Measurements from ENCODE around the gene TGM4. TPM values are rescaled to one million over a fixed set of nuclear protein-coding genes. Genes with fewer than 3 reads are reported as not detected.
A peak's percentile ranks its signal among the peaks of the same experiment; 100 is the strongest.

Gene TGM4
- total RNA-seq, 1 donor from 2014 or later: not detected

DNA sequence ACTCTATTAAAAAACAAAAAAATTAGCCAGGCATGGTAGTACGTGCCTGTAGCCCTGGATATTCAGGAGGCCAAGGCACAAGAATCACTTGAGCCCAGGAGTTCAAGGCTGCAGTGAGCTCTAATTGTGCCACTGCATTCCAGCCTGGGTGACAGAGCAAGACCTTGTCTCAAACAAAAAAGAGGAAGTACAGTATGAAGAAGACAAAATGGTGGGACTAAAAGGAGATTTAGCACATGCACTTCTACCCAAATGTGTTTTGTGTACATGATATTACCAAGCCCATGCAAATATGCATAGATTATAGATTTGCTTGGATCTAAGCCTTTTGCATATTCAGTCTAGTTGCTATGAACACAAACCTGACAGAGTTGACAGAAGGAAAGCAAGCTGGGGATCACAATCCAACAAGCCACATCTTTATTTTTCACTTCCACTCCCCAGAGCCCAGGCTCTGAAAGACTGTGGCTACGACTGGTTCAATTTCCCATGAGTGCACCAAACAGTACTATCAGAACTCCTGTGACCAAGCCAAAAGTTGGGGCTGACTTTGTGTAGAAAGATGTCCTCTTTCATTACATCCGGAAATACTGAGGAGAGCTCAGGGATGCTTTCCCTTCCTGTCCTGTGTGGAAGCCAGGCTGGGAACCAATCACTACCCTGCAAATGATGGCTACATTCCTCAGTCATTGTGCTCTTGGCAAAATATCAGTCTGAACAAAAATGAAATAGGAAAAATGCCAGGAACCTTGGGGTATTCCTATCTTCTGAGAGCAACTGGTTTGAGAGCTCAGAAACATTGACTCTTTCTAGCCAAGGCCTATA, 49.4 kb downstream of the TGM4 start:
- TF ChIP-seq, protein P1, sequence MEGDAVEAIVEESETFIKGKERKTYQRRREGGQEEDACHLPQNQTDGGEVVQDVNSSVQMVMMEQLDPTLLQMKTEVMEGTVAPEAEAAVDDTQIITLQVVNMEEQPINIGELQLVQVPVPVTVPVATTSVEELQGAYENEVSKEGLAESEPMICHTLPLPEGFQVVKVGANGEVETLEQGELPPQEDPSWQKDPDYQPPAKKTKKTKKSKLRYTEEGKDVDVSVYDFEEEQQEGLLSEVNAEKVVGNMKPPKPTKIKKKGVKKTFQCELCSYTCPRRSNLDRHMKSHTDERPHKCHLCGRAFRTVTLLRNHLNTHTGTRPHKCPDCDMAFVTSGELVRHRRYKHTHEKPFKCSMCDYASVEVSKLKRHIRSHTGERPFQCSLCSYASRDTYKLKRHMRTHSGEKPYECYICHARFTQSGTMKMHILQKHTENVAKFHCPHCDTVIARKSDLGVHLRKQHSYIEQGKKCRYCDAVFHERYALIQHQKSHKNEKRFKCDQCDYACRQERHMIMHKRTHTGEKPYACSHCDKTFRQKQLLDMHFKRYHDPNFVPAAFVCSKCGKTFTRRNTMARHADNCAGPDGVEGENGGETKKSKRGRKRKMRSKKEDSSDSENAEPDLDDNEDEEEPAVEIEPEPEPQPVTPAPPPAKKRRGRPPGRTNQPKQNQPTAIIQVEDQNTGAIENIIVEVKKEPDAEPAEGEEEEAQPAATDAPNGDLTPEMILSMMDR (conservative IDR thresholded peaks at IDR 0.05; ENCODE audit: low read depth, low read length): no peak
- DNase-seq (ENCODE audit: low read depth): no peak

DNA sequence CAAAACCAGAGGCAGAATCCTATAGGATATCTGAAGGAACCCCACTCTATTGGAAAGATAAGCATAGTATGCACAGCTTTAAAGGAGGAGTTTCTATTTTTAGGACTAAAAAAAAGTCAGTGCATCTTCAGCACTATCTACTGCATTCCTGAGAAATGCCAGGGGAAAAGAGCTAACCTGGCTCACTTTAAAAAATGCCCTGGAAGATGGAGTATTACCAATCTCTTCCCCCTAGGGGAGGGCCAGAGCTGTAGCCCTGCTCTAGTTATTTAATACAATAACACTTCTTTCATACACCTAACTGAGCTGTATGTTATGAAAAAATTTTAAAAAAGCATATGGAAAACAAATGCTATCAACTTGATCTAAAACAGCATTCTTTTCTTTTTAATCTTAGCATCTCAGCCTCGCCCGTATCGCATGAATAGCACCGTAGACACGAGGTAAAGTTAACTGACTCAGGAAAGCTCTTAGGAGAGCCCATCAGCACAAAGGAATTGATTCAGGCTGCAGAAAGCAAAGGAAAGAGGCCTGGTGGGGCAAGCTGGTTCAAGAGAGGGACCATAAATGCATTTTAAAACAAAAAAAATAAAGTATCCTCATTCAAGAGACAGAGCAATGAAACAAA, 50.2 kb downstream of the TGM4 start:
- no peak for DNase-seq (ENCODE audit: low read depth)
- no peak overlapping the region for H3K4me3 ChIP-seq (ENCODE audit: low read depth, low read length)
- TF ChIP-seq, protein P1 (conservative IDR thresholded peaks at IDR 0.05; ENCODE audit: low read depth, low read length): no peak

More for the DNA sequence above, 49.4 kb downstream of the TGM4 start:
- no peak overlapping the region for H3K4me3 ChIP-seq (ENCODE audit: low read depth, low read length)

DNA sequence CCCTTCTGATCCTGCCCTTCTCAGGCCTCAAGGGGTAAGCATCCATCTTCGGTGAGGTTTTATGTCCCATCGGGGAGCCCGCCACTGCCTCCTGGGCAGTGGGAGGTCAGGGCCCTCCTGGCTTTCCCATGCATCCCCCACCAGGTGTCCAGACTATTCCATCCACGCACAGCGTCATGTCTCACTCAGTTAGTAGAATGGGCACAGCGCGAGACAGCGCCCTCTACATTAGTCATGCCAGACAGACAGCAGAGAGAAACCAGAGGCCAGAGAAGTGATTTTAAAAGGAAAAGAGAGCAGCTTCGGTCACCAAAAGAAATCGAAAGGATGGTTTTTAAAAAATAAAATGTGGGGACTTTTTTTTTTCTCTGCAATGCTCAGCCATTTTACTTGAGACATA, 51.8 kb downstream of the TGM4 start:
- DNase-seq (ENCODE audit: low read depth): no peak
- no peak overlapping the region for H3K4me3 ChIP-seq (ENCODE audit: low read depth, low read length)
- TF ChIP-seq, protein P1 (conservative IDR thresholded peaks at IDR 0.05; ENCODE audit: low read depth, low read length): peak; percentile 17

DNA sequence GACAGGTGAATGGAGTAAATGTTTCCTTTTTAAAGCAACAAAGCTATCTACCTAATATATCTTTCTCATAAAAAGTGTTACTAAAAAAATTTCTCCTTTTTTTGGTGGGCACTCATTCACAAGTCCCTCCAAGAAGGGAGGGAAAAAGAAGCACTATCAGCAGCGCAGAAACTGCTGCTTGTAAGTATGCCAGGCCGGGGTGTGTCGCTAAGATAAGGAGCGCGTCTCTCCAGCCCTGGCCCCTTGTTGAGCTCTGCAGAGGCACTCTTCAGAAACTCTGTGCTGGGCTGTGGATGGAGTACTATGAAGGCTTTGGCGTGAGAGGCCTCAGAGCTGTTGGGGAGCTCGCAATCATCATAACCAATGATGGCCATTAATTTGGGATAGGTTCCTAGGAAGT, 52.5 kb downstream of the TGM4 start:
- TF ChIP-seq, protein P1 (conservative IDR thresholded peaks at IDR 0.05; ENCODE audit: low read depth, low read length): no peak
- DNase-seq (ENCODE audit: low read depth): no peak
- H3K4me3 ChIP-seq (ENCODE audit: low read depth, low read length): no peak overlapping the region

DNA sequence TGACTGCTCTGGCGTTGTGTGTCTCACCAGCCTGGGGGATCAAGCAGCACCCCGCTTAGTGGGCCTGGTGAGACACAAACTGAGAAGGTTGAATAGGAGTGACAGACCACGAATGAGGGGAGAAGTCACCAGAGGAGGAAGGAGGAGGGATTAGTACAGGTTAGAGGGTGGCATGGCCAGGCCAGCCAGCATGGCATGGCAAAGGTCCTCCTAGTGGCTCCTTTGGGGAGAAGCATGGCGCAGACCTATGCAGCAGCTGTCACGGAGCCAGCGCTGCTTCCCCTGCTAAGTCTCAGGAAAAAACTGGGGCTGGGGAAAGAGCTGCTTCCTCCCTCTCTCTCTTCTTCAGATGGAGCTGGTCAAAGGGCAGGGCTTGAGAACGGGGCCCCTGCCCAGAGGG, 53.0 kb downstream of the TGM4 start:
- TF ChIP-seq, protein P1 (conservative IDR thresholded peaks at IDR 0.05; ENCODE audit: low read depth, low read length): no peak
- no peak overlapping the region for H3K4me3 ChIP-seq (ENCODE audit: low read depth, low read length)
- DNase-seq (ENCODE audit: low read depth): no peak

DNA sequence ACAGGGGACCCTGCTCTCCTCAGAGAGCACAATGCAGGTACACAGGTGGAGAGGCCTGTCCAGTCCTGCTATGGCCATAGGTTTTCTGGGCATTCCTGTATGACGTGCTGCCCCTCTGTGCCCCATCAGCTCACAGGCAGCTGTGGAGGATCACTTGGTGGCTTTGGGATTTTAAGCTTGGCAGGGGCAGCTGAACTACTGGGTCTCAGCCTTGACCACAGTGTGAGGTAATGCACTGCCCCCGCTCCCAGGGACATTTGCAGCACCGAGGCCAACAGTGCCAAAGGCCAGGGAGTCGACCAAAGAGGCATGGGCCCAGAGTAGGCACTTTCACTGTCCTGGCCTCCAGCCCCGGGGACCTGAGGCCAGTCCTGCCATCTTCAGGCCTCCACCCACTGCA, 55.4 kb downstream of the TGM4 start:
- TF ChIP-seq, protein P1 (conservative IDR thresholded peaks at IDR 0.05; ENCODE audit: low read depth, low read length): no peak
- DNase-seq (ENCODE audit: low read depth): no peak
- no peak overlapping the region for H3K4me3 ChIP-seq (ENCODE audit: low read depth, low read length)

Measured in epithelial cell of proximal tubule (primary cell).